HCT116 (cell line): ENCODE data around the gene PLA1A. TPM values are rescaled to one million over a fixed set of nuclear protein-coding genes. Genes with fewer than 3 reads are reported as not detected.

Experiments used
- ATAC-seq: fragments of 200-7000 bp; cut with Tn5 transposase; 2 replicates; pipeline ENCODE4 v1.9.1; 2020; ENCODE audit warnings: mild to moderate bottlenecking, moderate library complexity
- BruUV-seq: library from RNA; stranded (reverse); fragments of 400-500 nt; replicated peaks from 2 replicates; lab custom pipeline; 2021; lab: Mats Ljungman, UMichigan
- CTCF ChIA-PET: fragments of 300-600 bp; sonication (Branson Sonifier 250); formaldehyde crosslinking; loops from one replicate; lab custom pipeline; 2021; ENCODE audit warnings: antibody characterized with exemption; lab: Charles Lee
- POLR2A ChIA-PET: fragments of 300-600, 350-600 bp; sonication (Branson Sonifier 250); formaldehyde crosslinking; loops from one replicate; lab custom pipeline; 2021; ENCODE audit warnings: antibody characterized with exemption; lab: Charles Lee
- RAD21 ChIA-PET, 2 experiments: fragments of 300-600 bp; sonication (Branson Sonifier 250); formaldehyde crosslinking; loops; one replicate each; lab custom pipeline; 2023; ENCODE audit warnings: low total read pairs in 2 of 2; ENCODE audit not compliant: uncharacterized antibody in 2 of 2, unreplicated experiment in 2 of 2, low non-redundant PET in 1 of 2; lab: Charles Lee
- DNase-seq: peaks from one replicate; pipeline ENCODE4 v3.0.0-alpha.2; 2010; ENCODE audit warnings: low read depth, low spot score
- H2AFZ ChIP-seq: fragments of 200-600 bp; shearing (Covaris generic), sonication (generic); 2 replicates; pipeline ENCODE4 v1.6.1; 2017; ENCODE audit warnings: low read depth, mixed run types, mixed read lengths, antibody characterized with exemption, low read length; ENCODE audit not compliant: poor library complexity, severe bottlenecking
- H3K27ac ChIP-seq: 2 replicates; pipeline ENCODE4 v1.5.1; 2012; ENCODE audit warnings: low read depth, low read length
- H3K27me3 ChIP-seq: fragments of 200-600 bp; sonication (generic); 2 replicates; pipeline ENCODE4 v1.6.1; 2016; ENCODE audit warnings: mixed run types, low read length, mixed read lengths; ENCODE audit not compliant: insufficient read depth
- H3K36me3 ChIP-seq, 2 experiments: fragments of 200-500 bp in 1 of 2; fragments of 200-600 bp in 1 of 2; sonication (Bioruptor generic) in 1 of 2; sonication (generic) in 1 of 2; 2 replicates each; pipeline versions ENCODE4 v1.5.1 to v1.6.1; 2014 to 2016; ENCODE audit warnings: low read length in 2 of 2, inconsistent platforms in 1 of 2, mixed read lengths in 1 of 2, mixed run types in 1 of 2; ENCODE audit not compliant: insufficient read depth in 2 of 2, control insufficient read depth in 1 of 2
- H3K4me1 ChIP-seq, 2 experiments: fragments of 200-600 bp in 1 of 2; sonication (generic) in 1 of 2; 2 replicates each; pipeline versions ENCODE4 v1.5.1 to v1.6.1; 2012 to 2017; ENCODE audit warnings: low read length in 2 of 2, inconsistent platforms in 1 of 2, mild to moderate bottlenecking in 1 of 2, mixed read lengths in 1 of 2, mixed run types in 1 of 2, moderate library complexity in 1 of 2; ENCODE audit not compliant: insufficient read depth in 2 of 2, control insufficient read depth in 1 of 2
- H3K4me2 ChIP-seq: fragments of 200-600 bp; sonication (generic); 2 replicates; pipeline ENCODE4 v1.6.1; 2017; ENCODE audit warnings: mixed run types, low read length, mixed read lengths
- H3K4me3 ChIP-seq, 2 experiments: fragments of 200-600 bp in 1 of 2; sonication (generic) in 1 of 2; replicated peaks in 1 of 2; 2 replicates each; pipeline ENCODE4 v1.5.1; 2011 to 2016; ENCODE audit warnings: low read length in 2 of 2, control low read depth in 1 of 2, low read depth in 1 of 2, mild to moderate bottlenecking in 1 of 2, mixed read lengths in 1 of 2, mixed run types in 1 of 2
- H3K79me2 ChIP-seq: fragments of 200-600 bp; sonication (generic); 2 replicates; pipeline ENCODE4 v1.6.1; 2017; ENCODE audit warnings: mild to moderate bottlenecking, mixed run types, low read length, moderate library complexity, mixed read lengths; ENCODE audit not compliant: insufficient read depth
- H3K9ac ChIP-seq: fragments of 200-600 bp; sonication (generic); 2 replicates; pipeline ENCODE4 v1.6.1; 2016; ENCODE audit warnings: low read length, mixed read lengths
- H3K9me2 ChIP-seq: fragments of 200-600 bp; sonication (generic), shearing (Covaris generic); 2 replicates; pipeline ENCODE4 v1.6.1; 2017; ENCODE audit warnings: mixed run types, mild to moderate bottlenecking, moderate library complexity; ENCODE audit not compliant: insufficient read depth
- H3K9me3 ChIP-seq, 2 experiments: fragments of 200-500 bp in 1 of 2; fragments of 200-600 bp in 1 of 2; sonication (Bioruptor generic) in 1 of 2; sonication (generic) in 1 of 2; 2 replicates each; pipeline ENCODE4 v1.6.1; 2014 to 2017; ENCODE audit warnings: low read length in 2 of 2, mixed read lengths in 2 of 2, inconsistent platforms in 1 of 2, low read depth in 1 of 2, mild to moderate bottlenecking in 1 of 2, mixed run types in 1 of 2, moderate library complexity in 1 of 2; ENCODE audit not compliant: control insufficient read depth in 1 of 2, insufficient read depth in 1 of 2
- H4K20me1 ChIP-seq: fragments of 200-600 bp; sonication (generic), shearing (Covaris generic); 2 replicates; pipeline ENCODE4 v1.6.1; 2017; ENCODE audit warnings: mixed run types, mild to moderate bottlenecking, moderate library complexity; ENCODE audit not compliant: insufficient read depth
- ATF3 ChIP-seq: IDR thresholded peaks from 2 replicates; pipeline ENCODE4 v1.6.1; 2012
- CBX3 ChIP-seq: IDR thresholded peaks from 2 replicates; pipeline ENCODE4 v1.6.1; 2012; ENCODE audit warnings: low read depth
- CEBPB ChIP-seq: IDR thresholded peaks from 2 replicates; pipeline ENCODE4 v1.6.1; 2012; ENCODE audit warnings: low read depth
- EGR1 ChIP-seq: IDR thresholded peaks from 2 replicates; pipeline ENCODE4 v1.6.1; 2012; ENCODE audit warnings: low read depth
- ELF1 ChIP-seq: IDR thresholded peaks from 2 replicates; pipeline ENCODE4 v1.6.1; 2012; ENCODE audit warnings: low read depth, borderline replicate concordance
- EZH2phosphoT487 ChIP-seq: fragments of 200-600 bp; IDR thresholded peaks from 2 replicates; pipeline ENCODE4 v1.6.1; 2018; ENCODE audit warnings: antibody characterized with exemption, borderline replicate concordance
- POLR2A ChIP-seq: IDR thresholded peaks from 2 replicates; pipeline ENCODE4 v1.7.0; 2011; ENCODE audit warnings: borderline replicate concordance; ENCODE audit not compliant: insufficient read depth, insufficient read length; ENCODE audit errors: extremely low read depth
- POLR2AphosphoS5 ChIP-seq: IDR thresholded peaks from 2 replicates; pipeline ENCODE4 v1.6.1; 2011; ENCODE audit warnings: mild to moderate bottlenecking, low read depth, low read length, moderate library complexity
- RAD21 ChIP-seq: IDR thresholded peaks from 2 replicates; pipeline ENCODE4 v1.6.1; 2012; ENCODE audit warnings: low read depth, mild to moderate bottlenecking
- REST ChIP-seq: IDR thresholded peaks from 2 replicates; pipeline ENCODE4 v1.6.1; 2012; ENCODE audit warnings: low read depth
- SP1 ChIP-seq: IDR thresholded peaks from 2 replicates; pipeline ENCODE4 v1.6.1; 2012; ENCODE audit warnings: low read depth
- TCF7L2 ChIP-seq: IDR thresholded peaks from 2 replicates; pipeline ENCODE4 v1.7.0; 2011; ENCODE audit warnings: borderline replicate concordance, inconsistent platforms; ENCODE audit not compliant: insufficient read depth, insufficient read length; ENCODE audit errors: extremely low read depth
- YY1 ChIP-seq: IDR thresholded peaks from 2 replicates; pipeline ENCODE4 v1.6.1; 2011; ENCODE audit warnings: low read length, low read depth, moderate library complexity, mild to moderate bottlenecking; ENCODE audit not compliant: insufficient replicate concordance; ENCODE audit errors: extremely low read depth
- ZBTB33 ChIP-seq: IDR thresholded peaks from 2 replicates; pipeline ENCODE4 v1.6.1; 2011; ENCODE audit warnings: mild to moderate bottlenecking, low read length, moderate library complexity; ENCODE audit not compliant: insufficient replicate concordance; ENCODE audit errors: extremely low read depth
- ZNF274 ChIP-seq: fragments of 200-500 bp; sonication (Bioruptor generic); IDR thresholded peaks from 2 replicates; pipeline ENCODE4 v1.6.1; 2014; ENCODE audit warnings: mild to moderate bottlenecking, low read depth, low read length, inconsistent platforms
- intact Hi-C: fragments of 100-400 bp; cut with micrococcal nuclease; formaldehyde crosslinking; loops from 2 replicates; pipeline ENCODE4 v1.10.0; 2022
- total RNA-seq: library from RNA; stranded (reverse); gene quantifications from one replicate; pipeline ENCODE4 v1.2.1, GENCODE V29; 2021; ENCODE audit not compliant: unreplicated experiment
- TF ChIP-seq, protein P1 (sequence below), 3 experiments: fragments of 200-600 bp in 1 of 3; sonication (generic) in 1 of 3; IDR thresholded peaks in 2 of 3; conservative IDR thresholded peaks in 1 of 3; 2 replicates each; pipeline ENCODE4 v1.5.1; 2012 to 2017; ENCODE audit warnings: low read depth in 2 of 3, low read length in 2 of 3, antibody characterized with exemption in 1 of 3, borderline replicate concordance in 1 of 3, control low read depth in 1 of 3, mild to moderate bottlenecking in 1 of 3, mixed read lengths in 1 of 3, mixed run types in 1 of 3, moderate library complexity in 1 of 3; ENCODE audit not compliant: insufficient read depth in 1 of 3
- TF ChIP-seq, protein P2 (sequence below): IDR thresholded peaks from 2 replicates; pipeline ENCODE4 v1.6.1; 2012

The PLA1A gene
- total RNA-seq, 1 experiment from 2014 or later, result not detected

DNA sequence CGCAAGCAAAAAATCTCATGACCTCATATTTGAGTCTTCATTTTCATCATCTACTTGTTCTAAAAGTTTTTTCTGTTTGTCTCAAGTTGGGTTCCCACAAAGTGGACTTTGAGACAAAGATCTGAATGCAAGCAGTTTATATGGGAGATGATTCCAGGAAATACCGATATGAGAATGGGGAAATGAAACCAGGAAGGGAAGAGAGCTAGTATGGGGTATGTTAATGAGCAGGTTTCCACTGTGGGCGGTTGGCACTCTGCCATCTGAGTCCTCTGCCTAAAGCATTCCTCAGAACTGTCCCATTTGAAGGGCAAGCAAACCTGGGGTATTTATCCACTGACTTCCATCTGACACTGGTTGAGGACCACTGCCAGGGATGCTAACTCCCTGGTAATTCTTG lies 9.6 kb upstream of the PLA1A start:
- intact Hi-C loops, result no loop called here
- no peaks in the 10 kb centered on the region for H4K20me1 ChIP-seq
- 0 out of 2 replicates have a peak, but pooled peaks cover 8% of the 10 kb centered on the region for H3K27me3 ChIP-seq
- DNase-seq, result no peak
- CTCF ChIA-PET, result no interaction called here
- no peak overlapping the region for H3K9ac ChIP-seq
- ATAC-seq, result no peak
- H2AFZ ChIP-seq, result no peak overlapping the region
- H3K4me1 ChIP-seq, result no peaks in the 10 kb centered on the region
- RAD21 ChIA-PET, result no interaction called here
- H3K4me2 ChIP-seq, result no peak overlapping the region
- BruUV-seq, result no TSS peak
- H3K27ac ChIP-seq, result no peak overlapping the region
- no peak for TF ChIP-seq ZNF274
- no peak for TF ChIP-seq YY1
- TF ChIP-seq, protein P1, sequence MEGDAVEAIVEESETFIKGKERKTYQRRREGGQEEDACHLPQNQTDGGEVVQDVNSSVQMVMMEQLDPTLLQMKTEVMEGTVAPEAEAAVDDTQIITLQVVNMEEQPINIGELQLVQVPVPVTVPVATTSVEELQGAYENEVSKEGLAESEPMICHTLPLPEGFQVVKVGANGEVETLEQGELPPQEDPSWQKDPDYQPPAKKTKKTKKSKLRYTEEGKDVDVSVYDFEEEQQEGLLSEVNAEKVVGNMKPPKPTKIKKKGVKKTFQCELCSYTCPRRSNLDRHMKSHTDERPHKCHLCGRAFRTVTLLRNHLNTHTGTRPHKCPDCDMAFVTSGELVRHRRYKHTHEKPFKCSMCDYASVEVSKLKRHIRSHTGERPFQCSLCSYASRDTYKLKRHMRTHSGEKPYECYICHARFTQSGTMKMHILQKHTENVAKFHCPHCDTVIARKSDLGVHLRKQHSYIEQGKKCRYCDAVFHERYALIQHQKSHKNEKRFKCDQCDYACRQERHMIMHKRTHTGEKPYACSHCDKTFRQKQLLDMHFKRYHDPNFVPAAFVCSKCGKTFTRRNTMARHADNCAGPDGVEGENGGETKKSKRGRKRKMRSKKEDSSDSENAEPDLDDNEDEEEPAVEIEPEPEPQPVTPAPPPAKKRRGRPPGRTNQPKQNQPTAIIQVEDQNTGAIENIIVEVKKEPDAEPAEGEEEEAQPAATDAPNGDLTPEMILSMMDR (IDR thresholded peaks at IDR 0.05 in 2 of 3, conservative IDR thresholded peaks at IDR 0.05 in 1 of 3; ENCODE audit: borderline replicate concordance in 1 of 3, insufficient read depth in 1 of 3, low read depth in 2 of 3, low read length in 2 of 3), result no peak
- no peak for TF ChIP-seq POLR2AphosphoS5
- no peak for TF ChIP-seq REST
- TF ChIP-seq EGR1, result no peak
- TF ChIP-seq TCF7L2, result no peak
- no peak for TF ChIP-seq ZBTB33
- TF ChIP-seq EZH2phosphoT487, result no peak
- no peak for TF ChIP-seq POLR2A
- TF ChIP-seq, protein P2, sequence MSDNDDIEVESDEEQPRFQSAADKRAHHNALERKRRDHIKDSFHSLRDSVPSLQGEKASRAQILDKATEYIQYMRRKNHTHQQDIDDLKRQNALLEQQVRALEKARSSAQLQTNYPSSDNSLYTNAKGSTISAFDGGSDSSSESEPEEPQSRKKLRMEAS, result no peak
- no peak for TF ChIP-seq CEBPB
- no peak for TF ChIP-seq ELF1
- no peak for TF ChIP-seq CBX3
- TF ChIP-seq SP1, result no peak
- no peak for TF ChIP-seq RAD21
- TF ChIP-seq ATF3, result no peak
- no peaks in the 10 kb centered on the region for H3K79me2 ChIP-seq
- H3K4me3 ChIP-seq, result no peak overlapping the region
- H3K36me3 ChIP-seq, result no peaks in the 10 kb centered on the region
- no peaks in the 10 kb centered on the region for H3K9me3 ChIP-seq
- no peaks in the 10 kb centered on the region for H3K9me2 ChIP-seq
- POLR2A ChIA-PET, result interaction anchor here (1.1 kb wide), 1 partner anchor 12 kb away, joined by 4 read pairs; no protein-coding TSS in a partner anchor
